ENCODE data around the gene MASP1.

Gene MASP1

GRCh38 chr3:187262360-187262759 is 29.2 kb downstream of the MASP1 start:
- TF ChIP-seq, protein P1, sequence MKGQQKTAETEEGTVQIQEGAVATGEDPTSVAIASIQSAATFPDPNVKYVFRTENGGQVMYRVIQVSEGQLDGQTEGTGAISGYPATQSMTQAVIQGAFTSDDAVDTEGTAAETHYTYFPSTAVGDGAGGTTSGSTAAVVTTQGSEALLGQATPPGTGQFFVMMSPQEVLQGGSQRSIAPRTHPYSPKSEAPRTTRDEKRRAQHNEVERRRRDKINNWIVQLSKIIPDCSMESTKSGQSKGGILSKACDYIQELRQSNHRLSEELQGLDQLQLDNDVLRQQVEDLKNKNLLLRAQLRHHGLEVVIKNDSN (IDR thresholded peaks at IDR 0.05) = no peak
- TF ChIP-seq EGR1 (IDR thresholded peaks at IDR 0.05) (no peak), FOXM1 (IDR thresholded peaks at IDR 0.05; ENCODE audit: borderline replicate concordance, low read depth) (no peak), CEBPB (IDR thresholded peaks at IDR 0.05) (no peak), ZBTB7A (IDR thresholded peaks at IDR 0.05; ENCODE audit: low read depth) (no peak), TAF1 (IDR thresholded peaks at IDR 0.05; ENCODE audit: low read depth) (no peak), RAD21 (IDR thresholded peaks at IDR 0.05; ENCODE audit: low read depth) (no peak), CREB1 (IDR thresholded peaks at IDR 0.05; ENCODE audit: low read depth) (no peak), TEAD4 (IDR thresholded peaks at IDR 0.05) (no peak)

DNA sequence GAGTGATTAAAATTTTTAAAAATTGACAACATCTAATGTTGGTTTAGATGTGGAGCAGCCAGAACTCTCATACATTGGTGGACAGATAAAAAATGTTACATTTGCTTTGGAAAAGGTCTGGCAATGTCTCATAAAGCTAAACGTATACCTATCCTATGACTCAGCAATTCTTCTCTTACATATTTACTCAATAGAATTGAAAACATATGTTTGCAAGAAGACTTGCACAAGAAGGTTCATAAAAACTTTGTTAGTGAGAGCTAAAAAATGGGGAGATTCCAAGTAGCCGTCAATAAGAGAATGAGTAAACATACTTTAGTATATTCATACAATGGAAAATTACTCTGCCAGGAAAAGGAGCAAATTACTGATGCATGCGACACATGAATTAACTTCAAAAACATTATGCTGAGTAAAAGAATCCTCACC is 30.0 kb downstream of the MASP1 start:
- TF ChIP-seq EP300 (IDR thresholded peaks at IDR 0.05; ENCODE audit: borderline replicate concordance) (no peak), TAF1 (IDR thresholded peaks at IDR 0.05; ENCODE audit: low read depth) (no peak), YY1 (IDR thresholded peaks at IDR 0.05; ENCODE audit: low read depth) (no peak), TCF12 (IDR thresholded peaks at IDR 0.05; ENCODE audit: low read depth) (no peak), EGR1 (IDR thresholded peaks at IDR 0.05) (no peak)
- TF ChIP-seq, protein P1 (IDR thresholded peaks at IDR 0.05) = no peak

GRCh38 chr3:187259171-187259570 is 32.4 kb downstream of the MASP1 start:
- no peak for TF ChIP-seq TCF12 (IDR thresholded peaks at IDR 0.05; ENCODE audit: low read depth)
- TF ChIP-seq RAD21 (IDR thresholded peaks at IDR 0.05; ENCODE audit: low read depth) = no peak
- no peak for TF ChIP-seq EP300 (IDR thresholded peaks at IDR 0.05; ENCODE audit: borderline replicate concordance)
- TF ChIP-seq CREB1 (IDR thresholded peaks at IDR 0.05; ENCODE audit: low read depth) = no peak
- TF ChIP-seq YY1 (IDR thresholded peaks at IDR 0.05; ENCODE audit: low read depth) = no peak
- TF ChIP-seq CEBPB (IDR thresholded peaks at IDR 0.05) = no peak
- no peak for TF ChIP-seq TAF1 (IDR thresholded peaks at IDR 0.05; ENCODE audit: low read depth)
- TF ChIP-seq REST (IDR thresholded peaks at IDR 0.05; ENCODE audit: low read depth) = no peak
- TF ChIP-seq, protein P1 (IDR thresholded peaks at IDR 0.05) = no peak
- TF ChIP-seq, protein P2, sequence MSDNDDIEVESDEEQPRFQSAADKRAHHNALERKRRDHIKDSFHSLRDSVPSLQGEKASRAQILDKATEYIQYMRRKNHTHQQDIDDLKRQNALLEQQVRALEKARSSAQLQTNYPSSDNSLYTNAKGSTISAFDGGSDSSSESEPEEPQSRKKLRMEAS (IDR thresholded peaks at IDR 0.05) = no peak
- TF ChIP-seq TEAD4 (IDR thresholded peaks at IDR 0.05) = no peak
- no peak for TF ChIP-seq ZBTB7A (IDR thresholded peaks at IDR 0.05; ENCODE audit: low read depth)
- TF ChIP-seq NFIC (IDR thresholded peaks at IDR 0.05) = no peak
- no peak for TF ChIP-seq FOXM1 (IDR thresholded peaks at IDR 0.05; ENCODE audit: borderline replicate concordance, low read depth)
- no peak for TF ChIP-seq EGR1 (IDR thresholded peaks at IDR 0.05)

DNA sequence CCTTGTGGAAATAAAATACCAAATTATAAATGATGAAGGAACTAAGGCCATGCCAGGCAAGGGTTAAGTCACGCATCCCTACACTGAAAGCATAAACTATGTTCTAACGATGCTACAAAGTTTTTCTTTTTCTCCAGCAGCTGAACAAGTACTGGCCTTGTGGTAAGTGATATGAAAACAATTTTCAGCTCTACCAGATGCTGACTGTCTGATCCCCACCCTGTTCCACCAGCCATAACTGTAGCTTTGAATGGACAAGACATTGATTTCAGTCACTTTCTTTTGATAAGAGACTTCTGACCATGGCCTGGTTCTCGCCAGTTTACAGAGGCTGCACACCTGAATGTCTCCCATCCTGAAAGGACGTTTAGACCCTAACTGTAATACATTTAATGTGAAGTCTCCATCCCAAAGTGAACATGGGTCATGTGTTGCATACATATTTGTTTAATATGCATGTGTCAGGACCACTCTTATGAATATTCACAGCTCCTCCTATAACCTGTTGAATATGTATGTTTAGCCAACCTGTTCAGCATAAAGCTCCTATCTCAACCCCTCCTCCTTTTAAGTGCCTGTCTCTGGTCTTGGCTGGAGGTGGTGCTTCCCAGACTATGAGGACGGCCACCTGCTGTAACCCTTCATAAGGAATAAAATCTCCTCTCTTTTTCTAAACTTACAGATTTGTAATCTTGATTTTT is 33.4 kb downstream of the MASP1 start:
- TF ChIP-seq TEAD4 (IDR thresholded peaks at IDR 0.05) (no peak), CEBPB (IDR thresholded peaks at IDR 0.05) (no peak), REST (IDR thresholded peaks at IDR 0.05; ENCODE audit: low read depth) (no peak), NFIC (IDR thresholded peaks at IDR 0.05) (no peak), ZBTB7A (IDR thresholded peaks at IDR 0.05; ENCODE audit: low read depth) (no peak), EGR1 (IDR thresholded peaks at IDR 0.05) (no peak), FOXM1 (IDR thresholded peaks at IDR 0.05; ENCODE audit: borderline replicate concordance, low read depth) (no peak)
- TF ChIP-seq, protein P1 (IDR thresholded peaks at IDR 0.05) = no peak

GRCh38 chr3:187257471-187257870 is 34.1 kb downstream of the MASP1 start:
- TF ChIP-seq EGR1 (IDR thresholded peaks at IDR 0.05) (no peak), YY1 (IDR thresholded peaks at IDR 0.05; ENCODE audit: low read depth) (no peak), ZBTB7A (IDR thresholded peaks at IDR 0.05; ENCODE audit: low read depth) (no peak), RAD21 (IDR thresholded peaks at IDR 0.05; ENCODE audit: low read depth) (no peak), CEBPB (IDR thresholded peaks at IDR 0.05) (no peak), NFIC (IDR thresholded peaks at IDR 0.05) (no peak), REST (IDR thresholded peaks at IDR 0.05; ENCODE audit: low read depth) (no peak), TEAD4 (IDR thresholded peaks at IDR 0.05) (no peak), TAF1 (IDR thresholded peaks at IDR 0.05; ENCODE audit: low read depth) (no peak), EP300 (IDR thresholded peaks at IDR 0.05; ENCODE audit: borderline replicate concordance) (no peak), TCF12 (IDR thresholded peaks at IDR 0.05; ENCODE audit: low read depth) (no peak), CREB1 (IDR thresholded peaks at IDR 0.05; ENCODE audit: low read depth) (no peak)
- TF ChIP-seq, protein P2 (IDR thresholded peaks at IDR 0.05) = no peak
